H1 (cell line): ENCODE measurements around the gene CA10. TPM values are rescaled to one million over a fixed set of nuclear protein-coding genes. Genes with fewer than 3 reads are reported as not detected.

Experiments
- CTCF ChIA-PET: fragments of 300-600 bp; sonication (Branson Sonifier 250); formaldehyde crosslinking; loops from one replicate; lab custom pipeline; 2021; ENCODE audit not compliant: partially characterized antibody; lab: Charles Lee
- POLR2A ChIA-PET: fragments of 300-600 bp; sonication (Branson Sonifier 250); formaldehyde crosslinking; loops from one replicate; lab custom pipeline; 2021; ENCODE audit warnings: inconsistent platforms; ENCODE audit not compliant: partially characterized antibody; lab: Charles Lee
- DNase-seq, 2 experiments: peaks; one replicate each; pipeline versions ENCODE4 v3.0.0 to v3.0.0-alpha.2; 2010 to 2022; ENCODE audit warnings: low spot score in 2 of 2, low read depth in 1 of 2, mixed read lengths in 1 of 2
- FAIRE-seq: peaks from 2 replicates; lab custom pipeline; 2011; peaks lifted over from hg19 to GRCh38; lab: Jason Lieb, UNC
- H2AFZ ChIP-seq: 2 replicates; pipeline ENCODE4 v1.8.1; 2012; ENCODE audit warnings: low read length, inconsistent platforms
- H2AK5ac ChIP-seq: 2 replicates; pipeline ENCODE4 v1.6.1; 2013; ENCODE audit warnings: low read depth, low read length
- H2BK120ac ChIP-seq: replicated peaks from 2 replicates; pipeline ENCODE3; 2013; ENCODE audit warnings: low read depth, low read length, inconsistent platforms
- H2BK12ac ChIP-seq: 2 replicates; pipeline ENCODE4 v1.6.1; 2013; ENCODE audit warnings: low read depth, low read length
- H2BK15ac ChIP-seq: 2 replicates; pipeline ENCODE4 v1.6.1; 2013; ENCODE audit warnings: low read length
- H2BK20ac ChIP-seq: 2 replicates; pipeline ENCODE4 v1.6.1; 2013; ENCODE audit warnings: low read length
- H2BK5ac ChIP-seq: 2 replicates; pipeline ENCODE4 v1.6.1; 2013; ENCODE audit warnings: low read depth, low read length
- H3K14ac ChIP-seq: 2 replicates; pipeline ENCODE4 v1.6.1; 2013; ENCODE audit warnings: inconsistent platforms; ENCODE audit not compliant: insufficient read length
- H3K18ac ChIP-seq: 2 replicates; pipeline ENCODE4 v1.6.1; 2013; ENCODE audit warnings: low read length; ENCODE audit errors: extremely low read depth
- H3K23ac ChIP-seq: 2 replicates; pipeline ENCODE4 v1.6.1; 2013; ENCODE audit warnings: inconsistent platforms; ENCODE audit not compliant: insufficient read length
- H3K23me2 ChIP-seq: 2 replicates; pipeline ENCODE4 v1.6.1; 2013; ENCODE audit warnings: low read depth, low read length
- H3K27ac ChIP-seq: 2 replicates; pipeline ENCODE4 v1.6.1; 2011; ENCODE audit warnings: low read depth, low read length, inconsistent platforms
- H3K27me3 ChIP-seq, 4 experiments: replicated peaks in 1 of 4; 1 replicate in 1 of 4; 2 replicates in 3 of 4; pipeline versions ENCODE4 v1.6.1 to v1.8.1; 2011 to 2013; ENCODE audit warnings: low read length in 3 of 4, mild to moderate bottlenecking in 3 of 4, inconsistent platforms in 2 of 4, mixed read lengths in 2 of 4, moderate library complexity in 1 of 4; ENCODE audit not compliant: control insufficient read depth in 3 of 4, insufficient read depth in 3 of 4; ENCODE audit errors: extremely low read depth in 1 of 4
- H3K36me3 ChIP-seq, 4 experiments: 2 replicates each; pipeline versions ENCODE4 v1.6.1 to v1.8.1; 2011 to 2013; ENCODE audit warnings: mild to moderate bottlenecking in 4 of 4, low read length in 3 of 4, moderate library complexity in 2 of 4, control low read depth in 1 of 4, inconsistent platforms in 1 of 4; ENCODE audit not compliant: insufficient read depth in 4 of 4, control insufficient read depth in 2 of 4
- H3K4ac ChIP-seq: replicated peaks from 2 replicates; pipeline ENCODE3; 2013; ENCODE audit warnings: low read length, low read depth, mixed read lengths, inconsistent platforms; ENCODE audit not compliant: insufficient read length
- H3K4me1 ChIP-seq, 4 experiments: replicated peaks in 1 of 4; 1 replicate in 1 of 4; 2 replicates in 3 of 4; pipeline versions ENCODE4 v1.6.1 to v1.8.1; 2011 to 2013; ENCODE audit warnings: low read length in 3 of 4, inconsistent platforms in 2 of 4, mixed read lengths in 1 of 4; ENCODE audit not compliant: insufficient read depth in 4 of 4, control insufficient read depth in 3 of 4
- H3K4me2 ChIP-seq, 2 experiments: 2 replicates each; pipeline versions ENCODE4 v1.6.1 to v1.8.1; 2011 to 2013; ENCODE audit warnings: low read depth in 2 of 2, low read length in 2 of 2, control low read depth in 1 of 2, inconsistent platforms in 1 of 2, mild to moderate bottlenecking in 1 of 2; ENCODE audit not compliant: insufficient read depth in 1 of 2
- H3K4me3 ChIP-seq, 4 experiments: fragments of 200-600, 300-600 bp in 1 of 4; sonication (generic), shearing (Covaris generic), sonication (Bioruptor Twin) in 1 of 4; 2 replicates each; pipeline versions ENCODE4 v1.5.1 to v1.8.1; 2011 to 2016; ENCODE audit warnings: low read length in 4 of 4, low read depth in 3 of 4, control low read depth in 2 of 4, inconsistent platforms in 2 of 4, mild to moderate bottlenecking in 2 of 4, mixed read lengths in 1 of 4, moderate library complexity in 1 of 4; ENCODE audit not compliant: insufficient read depth in 2 of 4; ENCODE audit errors: extremely low read depth in 1 of 4
- H3K56ac ChIP-seq: replicated peaks from 2 replicates; pipeline ENCODE3; 2013; ENCODE audit warnings: low read depth, mild to moderate bottlenecking, mixed read lengths, low read length, inconsistent platforms; ENCODE audit not compliant: insufficient read length
- H3K79me1 ChIP-seq: 2 replicates; pipeline ENCODE4 v1.6.1; 2013; ENCODE audit warnings: low read depth, low read length, control low read depth
- H3K79me2 ChIP-seq, 2 experiments: 2 replicates each; pipeline versions ENCODE4 v1.6.1 to v1.8.1; 2012 to 2013; ENCODE audit warnings: low read length in 2 of 2, mild to moderate bottlenecking in 2 of 2, inconsistent platforms in 1 of 2; ENCODE audit not compliant: insufficient read depth in 2 of 2, control insufficient read depth in 1 of 2
- H3K9ac ChIP-seq, 4 experiments: replicated peaks in 1 of 4; 1 replicate in 1 of 4; 2 replicates in 3 of 4; pipeline versions ENCODE4 v1.6.1 to v1.8.1; 2011 to 2013; ENCODE audit warnings: low read depth in 3 of 4, low read length in 3 of 4, control low read depth in 2 of 4, mild to moderate bottlenecking in 2 of 4, moderate library complexity in 2 of 4, inconsistent platforms in 1 of 4; ENCODE audit errors: extremely low read depth in 1 of 4
- H3K9me3 ChIP-seq, 2 experiments: 2 replicates each; pipeline versions ENCODE4 v1.6.1 to v1.8.1; 2012 to 2013; ENCODE audit warnings: mild to moderate bottlenecking in 2 of 2, moderate library complexity in 2 of 2, control low read depth in 1 of 2, inconsistent platforms in 1 of 2, low read depth in 1 of 2, low read length in 1 of 2, mixed read lengths in 1 of 2; ENCODE audit not compliant: insufficient read depth in 2 of 2
- H4K20me1 ChIP-seq, 2 experiments: replicated peaks in 1 of 2; 2 replicates each; pipeline versions ENCODE3 to v1.8.1; 2011 to 2013; ENCODE audit warnings: inconsistent platforms in 2 of 2, low read length in 2 of 2, mild to moderate bottlenecking in 1 of 2; ENCODE audit not compliant: insufficient read depth in 2 of 2, control insufficient read depth in 1 of 2
- H4K5ac ChIP-seq: 2 replicates; pipeline ENCODE4 v1.6.1; 2013; ENCODE audit warnings: low read length, low read depth, mixed read lengths, inconsistent platforms; ENCODE audit not compliant: insufficient read length
- H4K8ac ChIP-seq: 2 replicates; pipeline ENCODE4 v1.8.0; 2013; ENCODE audit warnings: mild to moderate bottlenecking, moderate library complexity, low read length, inconsistent platforms; ENCODE audit not compliant: insufficient read depth; ENCODE audit errors: extremely low read depth
- H4K91ac ChIP-seq: replicated peaks from 2 replicates; pipeline ENCODE3; 2013; ENCODE audit warnings: low read length, mixed read lengths, inconsistent platforms; ENCODE audit not compliant: insufficient read length
- BCL11A ChIP-seq, 2 experiments: IDR thresholded peaks; one replicate each; pipeline ENCODE4 v1.6.1; 2011; ENCODE audit warnings: low read depth in 2 of 2, low read length in 2 of 2, mild to moderate bottlenecking in 2 of 2
- EGR1 ChIP-seq: IDR thresholded peaks from 2 replicates; pipeline ENCODE4 v1.6.1; 2011; ENCODE audit warnings: low read depth, low read length, borderline replicate concordance
- EZH2 ChIP-seq: fragments of 200-600 bp; sonication (generic); IDR thresholded peaks from 2 replicates; pipeline ENCODE4 v1.7.1; 2012; ENCODE audit warnings: low read depth, mild to moderate bottlenecking, moderate library complexity, low read length, inconsistent platforms; ENCODE audit not compliant: severe bottlenecking
- KDM5A ChIP-seq: fragments of 200-600 bp; IDR thresholded peaks from 2 replicates; pipeline ENCODE4 v1.7.1; 2012; ENCODE audit warnings: mild to moderate bottlenecking, low read length, inconsistent platforms, mixed read lengths
- NANOG ChIP-seq: IDR thresholded peaks from 2 replicates; pipeline ENCODE4 v1.6.1; 2011; ENCODE audit warnings: low read length, low read depth, mild to moderate bottlenecking, inconsistent platforms; ENCODE audit not compliant: insufficient read depth, poor library complexity, severe bottlenecking
- RXRA ChIP-seq: IDR thresholded peaks from 2 replicates; pipeline ENCODE4 v1.6.1; 2011; ENCODE audit warnings: low read depth, mild to moderate bottlenecking, low read length, moderate library complexity; ENCODE audit not compliant: insufficient read depth
- SP2 ChIP-seq: IDR thresholded peaks from 2 replicates; pipeline ENCODE4 v1.6.1; 2012; ENCODE audit warnings: mild to moderate bottlenecking, low read length, inconsistent platforms
- TBP ChIP-seq: IDR thresholded peaks from 2 replicates; pipeline ENCODE4 v1.6.1; 2011; ENCODE audit warnings: low read depth, low read length, improper control_type of control experiment
- WGBS, 2 experiments: shearing (Covaris generic) in 1 of 2; methylation state at CpG; one replicate each; pipeline versions ENCODE4 v1.1.6 to v1.1.7; 2013 to 2015; ENCODE audit warnings: low lambda C conversion rate in 2 of 2, mixed read lengths in 2 of 2, inconsistent platforms in 1 of 2, low coverage in 1 of 2, missing lambda C conversion rate in 1 of 2; ENCODE audit not compliant: insufficient replicate concordance in 2 of 2, insufficient coverage in 1 of 2, insufficient read length in 1 of 2; ENCODE audit errors: extremely low coverage in 1 of 2, missing lambda C conversion rate in 1 of 2; 5-methylcytosine and 5-hydroxymethylcytosine counted together
- polyA plus RNA-seq, 7 experiments: library from polyadenylated mRNA; depleted of rRNA in 3 of 7; stranded (reverse) in 5 of 7; unstranded in 2 of 7; fragments of >200 nt in 5 of 7; fragments of 200-250 nt in 2 of 7; gene quantifications; 1 replicate in 5 of 7; 2 replicates in 1 of 7; 4 replicates in 1 of 7; pipeline versions ENCODE4 v1.2.1 to v1.2.3, GENCODE V29; 2011 to 2013; ENCODE audit warnings: missing spikeins in 2 of 7, mixed read lengths in 2 of 7
- total RNA-seq: library from RNA; stranded (reverse); fragmentation: NEBNext Ultra II Directional; extraction: Animal tissue kit (Norgen Biotek cat#: 25700); gene quantifications from 2 replicates; pipeline ENCODE4 v1.2.1, GENCODE V29; 2021
- TF ChIP-seq, protein P1 (sequence below), 3 experiments: IDR thresholded peaks; 1 replicate in 2 of 3; 2 replicates in 1 of 3; pipeline versions ENCODE4 v1.5.1 to v1.6.1; 2011; ENCODE audit warnings: low read length in 3 of 3, mild to moderate bottlenecking in 3 of 3, inconsistent platforms in 2 of 3, low read depth in 1 of 3, moderate library complexity in 1 of 3; ENCODE audit not compliant: insufficient read depth in 1 of 3; ENCODE audit errors: control extremely low read depth in 1 of 3

CA10 gene
- total and polyA plus RNA-seq, 2 of the 8 experiments (the other 6 are each of a cell fraction or from before 2014, with no cell fraction given): 0.60 to 0.63 TPM

DNA sequence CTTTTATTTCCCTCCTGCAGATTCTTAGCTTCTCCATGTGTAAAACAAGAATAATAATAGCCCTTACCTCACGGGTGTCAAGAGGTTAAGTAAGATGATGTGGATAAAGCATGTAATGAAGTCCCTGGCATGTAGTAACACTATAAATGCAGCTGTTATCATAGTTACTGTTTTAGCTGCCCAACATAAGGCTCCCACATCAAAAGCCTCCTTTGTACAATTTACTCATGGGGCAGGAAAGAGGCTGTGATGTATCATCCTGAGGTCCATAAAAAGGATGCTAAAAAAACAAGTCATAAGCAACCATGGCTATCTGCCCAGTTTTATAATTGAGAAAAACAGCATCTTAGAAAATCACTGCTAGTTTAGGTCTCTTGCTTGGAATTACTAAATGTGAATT lies 339.7 kb downstream of the CA10 start:
- no peak for FAIRE-seq
- ChIA-PET CTCF (interaction anchor here (1.1 to 1.6 kb wide), 4 partner anchors 9 to 288 kb away, joined by 4 read pairs; no protein-coding TSS in a partner anchor), POLR2A (no interaction called here)
- no peak overlapping the region for H2BK120ac ChIP-seq
- H3K4me1 ChIP-seq: peaks cover 0 to 3% (median 0%) of the 10 kb centered on the region in 4 experiments; a peak in 1 of 7 replicates
- TF ChIP-seq BCL11A (IDR thresholded peaks at IDR 0.05; ENCODE audit: low read depth in 2 of 2, low read length in 2 of 2) (no peak), TBP (no peak), EGR1 (no peak), KDM5A (no peak), RXRA (no peak), EZH2 (no peak), SP2 (no peak), NANOG (no peak)
- TF ChIP-seq, protein P1, sequence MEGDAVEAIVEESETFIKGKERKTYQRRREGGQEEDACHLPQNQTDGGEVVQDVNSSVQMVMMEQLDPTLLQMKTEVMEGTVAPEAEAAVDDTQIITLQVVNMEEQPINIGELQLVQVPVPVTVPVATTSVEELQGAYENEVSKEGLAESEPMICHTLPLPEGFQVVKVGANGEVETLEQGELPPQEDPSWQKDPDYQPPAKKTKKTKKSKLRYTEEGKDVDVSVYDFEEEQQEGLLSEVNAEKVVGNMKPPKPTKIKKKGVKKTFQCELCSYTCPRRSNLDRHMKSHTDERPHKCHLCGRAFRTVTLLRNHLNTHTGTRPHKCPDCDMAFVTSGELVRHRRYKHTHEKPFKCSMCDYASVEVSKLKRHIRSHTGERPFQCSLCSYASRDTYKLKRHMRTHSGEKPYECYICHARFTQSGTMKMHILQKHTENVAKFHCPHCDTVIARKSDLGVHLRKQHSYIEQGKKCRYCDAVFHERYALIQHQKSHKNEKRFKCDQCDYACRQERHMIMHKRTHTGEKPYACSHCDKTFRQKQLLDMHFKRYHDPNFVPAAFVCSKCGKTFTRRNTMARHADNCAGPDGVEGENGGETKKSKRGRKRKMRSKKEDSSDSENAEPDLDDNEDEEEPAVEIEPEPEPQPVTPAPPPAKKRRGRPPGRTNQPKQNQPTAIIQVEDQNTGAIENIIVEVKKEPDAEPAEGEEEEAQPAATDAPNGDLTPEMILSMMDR (IDR thresholded peaks at IDR 0.05; ENCODE audit: control extremely low read depth in 1 of 3, insufficient read depth in 1 of 3, low read depth in 1 of 3, low read length in 3 of 3): no peak
- H3K23me2 ChIP-seq: no peaks in the 10 kb centered on the region
- H3K27me3 ChIP-seq: no peaks in the 10 kb centered on the region
- no peaks in the 10 kb centered on the region for H3K36me3 ChIP-seq
- no peaks in the 10 kb centered on the region for H3K79me1 ChIP-seq
- H2BK12ac ChIP-seq: no peak overlapping the region
- no peaks in the 10 kb centered on the region for H3K9me3 ChIP-seq
- no peak overlapping the region for H3K18ac ChIP-seq
- no peak overlapping the region for H3K14ac ChIP-seq
- H3K27ac ChIP-seq: no peak overlapping the region
- H4K8ac ChIP-seq: no peak overlapping the region
- H2AFZ ChIP-seq: no peak overlapping the region
- H3K9ac ChIP-seq: no peak overlapping the region
- H2AK5ac ChIP-seq: no peak overlapping the region
- 88% methylated on average over 1 of the region's 1 CpG; no CpG with 5 or more reads in 1 of the 2 experiments for WGBS, 2 experiments
- H3K4me3 ChIP-seq: no peak overlapping the region
- H4K20me1 ChIP-seq: no peaks in the 10 kb centered on the region
- no peaks in the 10 kb centered on the region for H3K79me2 ChIP-seq
- DNase-seq: no peak
- no peak overlapping the region for H2BK20ac ChIP-seq
- H3K23ac ChIP-seq: no peak overlapping the region
- H4K5ac ChIP-seq: no peak overlapping the region
- H2BK5ac ChIP-seq: no peak overlapping the region
- no peak overlapping the region for H3K4ac ChIP-seq
- H2BK15ac ChIP-seq: no peak overlapping the region
- no peak overlapping the region for H3K4me2 ChIP-seq
- no peak overlapping the region for H3K56ac ChIP-seq
- no peak overlapping the region for H4K91ac ChIP-seq
